K562 (cell line): Measurements from ENCODE around the gene KCNK1. TPM values are rescaled to one million over a fixed set of nuclear protein-coding genes. Genes with fewer than 3 reads are reported as not detected.

Experiments
- ATAC-seq: fragments of 200-7000 bp; cut with Tn5 transposase; 3 replicates; pipeline ENCODE4 v1.9.1; 2020; ENCODE audit warnings: moderate library complexity
- BruUV-seq: library from RNA; stranded (reverse); fragments of 400-500 nt; replicated peaks from 2 replicates; lab custom pipeline; 2021; lab: Mats Ljungman, UMichigan
- CTCF ChIA-PET: fragments of 300-600 bp; formaldehyde crosslinking; extraction: SDS; loops from one replicate; lab custom pipeline; 2021; ENCODE audit warnings: low intra/inter-chr PET ratio; lab: Yijun Ruan, JAX
- POLR2A ChIA-PET: fragments of 300-600, 350-650 bp; sonication (Branson Sonifier 250); formaldehyde crosslinking; extraction: SDS; loops from one replicate; lab custom pipeline; 2021; ENCODE audit warnings: antibody characterized with exemption, inconsistent platforms; lab: Yijun Ruan, JAX
- DNase-seq, 4 experiments: peaks; one replicate each; pipeline versions ENCODE4 v3.0.0 to v3.0.0-alpha.2; 2011 to 2018; ENCODE audit warnings: low spot score in 3 of 4, mixed read lengths in 3 of 4; ENCODE audit errors: extremely low read depth in 1 of 4
- FAIRE-seq: peaks from 2 replicates; lab custom pipeline; 2011; peaks lifted over from hg19 to GRCh38; lab: Jason Lieb, UNC
- H2AFZ ChIP-seq: 2 replicates; pipeline ENCODE4 v1.6.0; 2011; ENCODE audit warnings: low read depth, low read length, control low read depth, inconsistent platforms
- H3K27ac ChIP-seq: fragments of 200-600 bp; 3 replicates; pipeline ENCODE4 v1.8.0; 2011; ENCODE audit warnings: low read depth, mild to moderate bottlenecking, control low read depth, inconsistent platforms, low read length, moderate library complexity, mixed read lengths; ENCODE audit errors: extremely low read depth
- H3K27me3 ChIP-seq, 2 experiments: fragments of 300-600 bp in 1 of 2; 2 replicates in 1 of 2; 3 replicates in 1 of 2; pipeline versions ENCODE4 v1.6.0 to v1.8.0; 2011; ENCODE audit warnings: inconsistent platforms in 2 of 2, low read length in 2 of 2, mild to moderate bottlenecking in 1 of 2, mixed read lengths in 1 of 2, moderate library complexity in 1 of 2; ENCODE audit not compliant: control insufficient read depth in 2 of 2, insufficient read depth in 2 of 2
- H3K36me3 ChIP-seq: fragments of 300-600 bp; 3 replicates; pipeline ENCODE4 v1.8.0; 2011; ENCODE audit warnings: mild to moderate bottlenecking, low read length, inconsistent platforms; ENCODE audit not compliant: control insufficient read depth, insufficient read depth
- H3K4me1 ChIP-seq, 2 experiments: fragments of 200-600 bp in 1 of 2; replicated peaks in 1 of 2; 2 replicates in 1 of 2; 3 replicates in 1 of 2; pipeline versions ENCODE4 v1.5.1 to v1.8.0; 2011; ENCODE audit warnings: inconsistent platforms in 2 of 2, low read length in 2 of 2, mild to moderate bottlenecking in 1 of 2, mixed read lengths in 1 of 2, moderate library complexity in 1 of 2; ENCODE audit not compliant: control insufficient read depth in 2 of 2, insufficient read depth in 2 of 2
- H3K4me2 ChIP-seq: 2 replicates; pipeline ENCODE4 v1.6.1; 2011; ENCODE audit warnings: low read length, control low read depth, inconsistent platforms, mixed read lengths; ENCODE audit not compliant: insufficient read depth
- H3K4me3 ChIP-seq: fragments of 200-600 bp; sonication (generic), shearing (Covaris generic); 2 replicates; pipeline ENCODE4 v1.5.1; 2016; ENCODE audit warnings: control low read depth, inconsistent platforms
- H3K79me2 ChIP-seq: fragments of 200-600 bp; 3 replicates; pipeline ENCODE4 v1.8.0; 2011; ENCODE audit warnings: low read length, inconsistent platforms; ENCODE audit not compliant: control insufficient read depth, insufficient read depth
- H3K9ac ChIP-seq, 2 experiments: 2 replicates each; pipeline versions ENCODE4 v1.6.0 to v1.6.1; 2011; ENCODE audit warnings: low read depth in 2 of 2, low read length in 2 of 2, control low read depth in 1 of 2, inconsistent platforms in 1 of 2, mild to moderate bottlenecking in 1 of 2, mixed read lengths in 1 of 2; ENCODE audit not compliant: insufficient read depth in 1 of 2
- H3K9me1 ChIP-seq: one replicate; pipeline ENCODE4 v1.6.0; 2011; ENCODE audit warnings: inconsistent platforms, mild to moderate bottlenecking, low read length, moderate library complexity; ENCODE audit not compliant: control insufficient read depth, insufficient read depth
- H3K9me3 ChIP-seq: replicated peaks from 2 replicates; pipeline ENCODE4 v1.5.1; 2011; ENCODE audit warnings: low read depth, low read length, inconsistent platforms; ENCODE audit not compliant: control insufficient read depth, insufficient read depth
- H4K20me1 ChIP-seq: replicated peaks from 2 replicates; pipeline ENCODE4 v1.6.1; 2011; ENCODE audit warnings: low read length, inconsistent platforms, mixed read lengths; ENCODE audit not compliant: control insufficient read depth, insufficient read depth
- ELF4 ChIP-seq: fragments of 450-650 bp; formaldehyde crosslinking; IDR thresholded peaks from 2 replicates; pipeline ENCODE4 v1.4.0; 2022; ENCODE audit warnings: missing genetic modification characterization
- HNRNPK ChIP-seq: fragments of 200-400 bp; formaldehyde crosslinking; IDR thresholded peaks from one replicate; pipeline ENCODE4 v1.6.1; 2018; ENCODE audit warnings: mild to moderate bottlenecking, low read depth, low read length; ENCODE audit not compliant: poor library complexity, severe bottlenecking
- ILF3 ChIP-seq: fragments of 450-650 bp; IDR thresholded peaks from 2 replicates; pipeline ENCODE4 v1.6.1; 2018; ENCODE audit warnings: antibody characterized with exemption, mild to moderate bottlenecking, moderate library complexity, borderline replicate concordance
- KAT2B ChIP-seq: IDR thresholded peaks from one replicate; pipeline ENCODE4 v1.6.1; 2012; ENCODE audit warnings: low read depth, mild to moderate bottlenecking, control low read depth, inconsistent platforms, low read length, moderate library complexity
- SAFB2 ChIP-seq: fragments of 200-400 bp; formaldehyde crosslinking; IDR thresholded peaks from 2 replicates; pipeline ENCODE4 v1.6.1; 2018; ENCODE audit warnings: borderline replicate concordance, low read length, low read depth, moderate library complexity; ENCODE audit not compliant: severe bottlenecking
- TCFL5 ChIP-seq: fragments of 250-450 bp; sonication (Bioruptor Pico); conservative IDR thresholded peaks from 2 replicates; pipeline ENCODE4 v1.6.1; 2021; ENCODE audit warnings: mild to moderate bottlenecking, moderate library complexity, matching md5 sums
- TFAP4 ChIP-seq: sonication (generic); formaldehyde crosslinking; IDR thresholded peaks from 2 replicates; pipeline ENCODE4 v1.8.0; 2022; ENCODE audit warnings: missing genetic modification reagents, mild to moderate bottlenecking, moderate library complexity, borderline replicate concordance
- TOE1 ChIP-seq, 2 experiments: fragments of 450-650 bp in 1 of 2; sonication (generic) in 1 of 2; formaldehyde crosslinking in 1 of 2; IDR thresholded peaks; 2 replicates each; pipeline versions ENCODE4 v1.7.1 to v1.8.0; 2016 to 2022; ENCODE audit warnings: borderline replicate concordance in 2 of 2, mild to moderate bottlenecking in 2 of 2, antibody characterized with exemption in 1 of 2, inconsistent platforms in 1 of 2, low read depth in 1 of 2, missing genetic modification reagents in 1 of 2, moderate library complexity in 1 of 2
- ZBTB9 ChIP-seq: fragments of 450-650 bp; formaldehyde crosslinking; IDR thresholded peaks from 2 replicates; pipeline ENCODE4 v1.4.0; 2020; ENCODE audit warnings: mild to moderate bottlenecking, moderate library complexity
- ZNF324 ChIP-seq: fragments of 250-450 bp; sonication (Bioruptor Pico); IDR thresholded peaks from 2 replicates; pipeline ENCODE4 v1.4.0; 2020; ENCODE audit warnings: mild to moderate bottlenecking
- ZNF589 ChIP-seq: fragments of 200-800 bp; sonication (Bioruptor generic); IDR thresholded peaks from 2 replicates; pipeline ENCODE4 v1.6.1; 2016; ENCODE audit warnings: low read depth, missing genetic modification characterization, missing compliant biosample characterization
- ZSCAN32 ChIP-seq: fragments of 450-650 bp; formaldehyde crosslinking; IDR thresholded peaks from 2 replicates; pipeline ENCODE4 v1.4.0; 2020; ENCODE audit warnings: mild to moderate bottlenecking, moderate library complexity
- WGBS: fragments of 100-300 bp; shearing (Covaris generic); methylation state at CpG from one replicate; pipeline ENCODE4 v1.1.6; 2016; ENCODE audit warnings: low coverage, mixed read lengths; ENCODE audit not compliant: insufficient coverage; ENCODE audit errors: missing lambda C conversion rate; 5-methylcytosine and 5-hydroxymethylcytosine counted together
- in situ Hi-C: fragments of 300-500 bp; cut with MboI; formaldehyde crosslinking; loops from 4 replicates; pipeline ENCODE4 v1.15.0; 2018; ENCODE audit warnings: inconsistent platforms, mixed read lengths
- intact Hi-C: fragments of 100-400 bp; cut with micrococcal nuclease; formaldehyde crosslinking; loops from 2 replicates; pipeline ENCODE4 v1.14.2; 2022
- polyA plus RNA-seq, 8 experiments: library from polyadenylated mRNA; depleted of rRNA in 4 of 8; stranded (reverse) in 5 of 8; unstranded in 3 of 8; fragments of >200 nt; fragmentation: Nextera tagmentation in 2 of 8; fragmentation: Illumina TruSeq in 1 of 8; extraction: Ambion mirVana in 2 of 8; extraction: Trizol in 1 of 8; gene quantifications; 2 replicates each; pipeline versions ENCODE4 v1.2.1 to v1.2.3, GENCODE V29; 2011 to 2014; ENCODE audit warnings: inconsistent platforms in 1 of 8, missing spikeins in 1 of 8
- total RNA-seq, 7 experiments: library from RNA; depleted of rRNA in 6 of 7; stranded (reverse); fragments of >200 nt in 6 of 7; fragmentation: Illumina TruSeq in 2 of 7; extraction: Trizol in 2 of 7; gene quantifications; 2 replicates each; pipeline versions ENCODE4 v1.2.1 to v1.2.3, GENCODE V29; 2011 to 2021; ENCODE audit warnings: low replicate concordance in 1 of 7

KCNK1 gene
- total and polyA plus RNA-seq, 9 of the 15 experiments (the other 6 are each of a cell fraction or from before 2014, with no cell fraction given), result 3.1 to 22.7 (median 6.0) TPM

GRCh38 chr1:233627376-233627775 is 13.5 kb downstream of the KCNK1 start:
- in situ Hi-C loops (no loop called here), intact Hi-C loops (no loop called here)
- no peak overlapping the region for H3K27ac ChIP-seq
- peaks cover 20% of the 10 kb centered on the region for H3K36me3 ChIP-seq
- WGBS, result 91% methylated on average over 11 of the region's 11 CpGs
- DNase-seq (peak in 1 of 4 experiments; percentile 29), ATAC-seq (no peak), FAIRE-seq (no peak)
- H3K9me3 ChIP-seq, result no peaks in the 10 kb centered on the region
- ChIA-PET POLR2A (interaction anchor here (0.6 kb wide), 1 partner anchor 41 kb away, joined by 3 read pairs; no protein-coding TSS in a partner anchor), CTCF (no interaction called here)
- no peak overlapping the region for H2AFZ ChIP-seq
- peaks cover 12 to 30% of the 10 kb centered on the region in 2 experiments; a peak in 3 of 5 replicates for H3K4me1 ChIP-seq
- H3K79me2 ChIP-seq, result peaks cover 18% of the 10 kb centered on the region
- H3K4me2 ChIP-seq, result no peak overlapping the region
- no TSS peak for BruUV-seq
- TF ChIP-seq ZNF324 (CRISPR knock-in tag) (no peak), TOE1 (IDR thresholded peaks at IDR 0.05; ENCODE audit: borderline replicate concordance) (no peak), TOE1 (CRISPR knock-in tag; IDR thresholded peaks at IDR 0.05; ENCODE audit: borderline replicate concordance, low read depth) (no peak), KAT2B (no peak)
- H3K4me3 ChIP-seq, result no peak overlapping the region
- no peak overlapping the region for H3K9ac ChIP-seq
- H4K20me1 ChIP-seq, result 0 out of 2 replicates have a peak, but pooled peaks cover 4% of the 10 kb centered on the region
- H3K27me3 ChIP-seq, result no peaks in the 10 kb centered on the region
- no peaks in the 10 kb centered on the region for H3K9me1 ChIP-seq

- Histone ChIP-seq H3K27ac (no peak overlapping the region), H3K4me3 (no peak overlapping the region), H3K4me1 (peaks cover 12 to 34% of the 10 kb centered on the region in 2 experiments; a peak in 3 of 5 replicates)
- POLR2A ChIA-PET, result interaction anchor here (0.6 kb wide), 1 partner anchor 41 kb away, joined by 3 read pairs; no protein-coding TSS in a partner anchor
- TF ChIP-seq SAFB2, result no peak
- TF ChIP-seq ELF4 (CRISPR knock-in tag), result no peak
- no peak for TF ChIP-seq HNRNPK
- no peak for TF ChIP-seq ILF3
- no peak for TF ChIP-seq TFAP4 (CRISPR knock-in tag)
- TF ChIP-seq TCFL5 (CRISPR knock-in tag), result no peak
- TF ChIP-seq ZNF589 (CRISPR knock-in tag), result no peak
- no peak for TF ChIP-seq ZBTB9 (CRISPR knock-in tag)
- no peak for TF ChIP-seq ZSCAN32 (CRISPR knock-in tag)
- TF ChIP-seq, all 486 proteins: peak for 0
- Histone ChIP-seq H3K9me1 (no peaks in the 10 kb centered on the region), H3K27me3 (no peaks in the 10 kb centered on the region), H3K4me2 (no peak overlapping the region), H3K36me3 (peaks cover 24% of the 10 kb centered on the region), H3K9me3 (no peaks in the 10 kb centered on the region), H2AFZ (no peak overlapping the region), H3K79me2 (peaks cover 18% of the 10 kb centered on the region), H4K20me1 (0 out of 2 replicates have a peak, but pooled peaks cover 4% of the 10 kb centered on the region), H3K9ac (no peak overlapping the region)
- FAIRE-seq, result no peak
- DNase-seq, result no peak
- intact Hi-C loops, result no loop called here
- CTCF ChIA-PET, result no interaction called here
- ATAC-seq, result no peak
- WGBS, result 94% methylated on average over 4 of the region's 4 CpGs
- in situ Hi-C loops, result no loop called here
- BruUV-seq, result no TSS peak
These were observed 13.9 kb downstream of the KCNK1 start for GRCh38 chr1:233627823-233628222.
